T-helper 22 cell (primary cell): ENCODE data around the gene OR9Q2.
"Not testable (repeated sequence)": the region's sequence is repeated elsewhere in the genome, so short reads cannot be mapped to it uniquely, and the experiment has no call there.

Experiments used
- DNase-seq: peaks from one replicate; pipeline ENCODE4 v3.0.0-alpha.2; 2020; ENCODE audit warnings: low read depth

The OR9Q2 gene, protein sequence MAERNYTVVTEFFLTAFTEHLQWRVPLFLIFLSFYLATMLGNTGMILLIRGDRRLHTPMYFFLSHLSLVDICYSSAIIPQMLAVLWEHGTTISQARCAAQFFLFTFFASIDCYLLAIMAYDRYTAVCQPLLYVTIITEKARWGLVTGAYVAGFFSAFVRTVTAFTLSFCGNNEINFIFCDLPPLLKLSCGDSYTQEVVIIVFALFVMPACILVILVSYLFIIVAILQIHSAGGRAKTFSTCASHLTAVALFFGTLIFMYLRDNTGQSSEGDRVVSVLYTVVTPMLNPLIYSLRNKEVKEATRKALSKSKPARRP

DNA sequence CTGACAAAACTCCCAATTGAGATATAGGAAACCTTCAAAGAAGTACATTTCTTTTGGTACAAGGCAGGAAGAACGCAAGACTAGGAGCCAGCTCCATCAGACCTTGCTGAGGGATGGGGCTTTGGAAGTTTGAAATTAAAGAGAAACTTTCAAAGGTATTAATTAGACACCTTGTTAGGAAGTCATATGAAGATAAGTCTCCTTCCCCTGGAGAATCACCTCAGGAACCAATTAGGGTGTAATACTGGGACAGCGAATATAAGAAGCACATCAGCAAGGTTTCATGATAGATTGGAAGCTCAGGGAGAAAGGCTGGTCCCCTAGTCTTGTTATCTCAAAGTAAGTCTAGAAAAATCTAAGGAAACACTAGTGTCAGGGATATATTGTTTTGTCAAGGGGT is at the start of gene OR9Q2:
OR9Q2 (plus strand) TSS at position 301 of the 400 bp plus-strand sequence. CDS start 1,421 bp downstream, outside the sequence.
- DNase-seq, result no peak

DNA sequence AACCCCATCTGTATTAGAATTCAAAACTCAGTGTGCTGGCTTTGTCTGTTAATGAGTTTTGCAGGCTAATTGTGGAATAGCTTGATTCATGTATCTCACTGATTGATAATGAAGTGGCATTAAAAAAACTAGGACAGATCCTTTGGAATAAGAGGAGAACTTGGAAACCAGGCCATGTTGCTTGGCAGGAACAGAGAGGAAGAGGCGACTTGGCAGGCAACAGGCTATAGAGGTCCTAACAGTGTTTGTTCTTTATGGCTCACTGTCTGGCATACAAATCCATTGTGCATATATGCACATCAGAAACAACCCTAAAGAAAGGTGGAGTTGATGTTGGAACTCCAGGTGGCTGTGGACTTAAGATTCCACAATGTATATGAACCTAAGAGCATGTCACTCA is 46.1 kb upstream of the OR9Q2 start:
- DNase-seq, result no peak

DNA sequence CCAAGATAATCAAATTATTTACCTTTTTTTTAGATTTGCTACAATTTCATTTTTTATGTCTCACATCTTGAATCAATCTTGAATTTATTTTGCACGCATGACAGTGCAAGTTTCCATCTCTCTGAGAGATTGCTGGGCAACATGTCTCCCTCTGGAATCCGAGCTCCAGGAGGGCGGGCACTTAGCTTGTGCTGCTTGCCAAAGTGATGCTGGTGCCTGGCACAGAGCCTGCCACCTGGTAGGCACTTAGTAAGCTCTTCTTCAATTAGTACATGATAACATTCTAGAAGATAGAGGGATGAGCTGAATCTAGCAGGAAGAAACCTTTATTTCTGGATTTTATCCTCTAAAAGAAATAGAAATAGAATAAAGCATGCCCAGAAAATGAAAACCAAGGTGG is 36.1 kb upstream of the OR9Q2 start:
- no peak for DNase-seq

DNA sequence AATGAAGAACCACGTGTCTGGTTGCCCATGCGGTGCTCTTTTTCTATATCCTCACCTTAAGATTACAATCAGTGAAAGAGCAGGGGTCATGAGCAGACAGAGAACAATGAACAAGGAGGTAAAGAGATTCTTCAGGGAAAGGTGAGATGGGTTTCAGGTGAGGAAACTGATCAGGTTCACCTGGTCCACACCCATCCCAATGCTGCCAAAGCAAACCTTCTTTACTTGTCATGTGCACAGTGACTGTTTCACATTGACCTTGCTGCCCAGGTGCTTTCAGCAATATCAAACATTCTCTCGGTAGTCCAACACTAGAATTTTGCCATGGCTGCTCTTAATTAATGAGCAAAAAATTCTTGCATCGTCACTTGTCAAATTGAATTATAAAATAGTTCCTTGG is 24.5 kb upstream of the OR9Q2 start:
- no peak for DNase-seq

DNA sequence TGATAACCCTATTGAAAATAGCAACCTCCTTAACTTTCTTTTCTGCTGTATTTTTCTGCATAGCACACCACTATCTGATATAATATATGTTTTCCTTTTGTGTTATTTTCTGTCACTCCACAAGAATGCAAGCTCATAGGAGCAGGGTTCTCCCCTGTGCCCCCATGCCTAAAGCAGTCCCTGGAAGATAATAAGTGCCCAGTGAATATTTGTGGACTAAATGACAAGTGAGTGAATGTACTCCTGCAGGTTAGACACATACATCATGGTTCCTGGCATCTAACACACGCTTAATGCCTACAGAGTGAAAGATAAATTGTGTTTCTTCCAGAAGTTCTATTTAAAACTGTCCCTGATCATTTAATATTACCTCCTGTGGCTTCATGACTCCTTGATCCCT is 23.9 kb upstream of the OR9Q2 start:
- DNase-seq, result no peak

DNA sequence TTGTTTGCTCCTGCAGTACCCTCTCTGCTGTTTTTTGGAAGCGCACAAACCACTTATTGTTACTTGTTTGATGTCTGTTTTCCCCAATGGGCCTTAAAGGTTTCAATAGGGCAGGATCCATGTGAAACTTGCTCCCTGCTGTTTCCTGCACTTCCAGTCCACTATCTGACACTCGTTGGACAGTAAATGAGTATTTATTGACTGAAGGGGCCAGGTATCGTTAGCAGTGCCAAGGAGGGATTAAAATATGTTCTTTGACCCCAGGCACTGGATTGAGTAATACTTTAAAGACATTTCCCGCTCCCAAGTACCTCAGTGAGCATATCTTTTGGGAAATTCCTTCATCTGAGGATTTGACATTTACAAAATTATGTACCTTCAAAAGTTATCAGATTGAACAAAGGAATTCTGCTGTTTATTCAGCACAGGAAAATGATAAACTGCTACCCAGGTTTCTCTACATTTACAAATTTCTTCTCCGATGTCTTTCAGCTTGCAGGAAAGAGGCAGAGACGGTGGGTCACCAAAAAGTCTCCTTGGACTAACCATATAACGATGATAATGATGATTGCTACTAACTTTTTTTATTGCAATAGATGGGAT is 23.3 kb upstream of the OR9Q2 start:
- DNase-seq, result no peak

DNA sequence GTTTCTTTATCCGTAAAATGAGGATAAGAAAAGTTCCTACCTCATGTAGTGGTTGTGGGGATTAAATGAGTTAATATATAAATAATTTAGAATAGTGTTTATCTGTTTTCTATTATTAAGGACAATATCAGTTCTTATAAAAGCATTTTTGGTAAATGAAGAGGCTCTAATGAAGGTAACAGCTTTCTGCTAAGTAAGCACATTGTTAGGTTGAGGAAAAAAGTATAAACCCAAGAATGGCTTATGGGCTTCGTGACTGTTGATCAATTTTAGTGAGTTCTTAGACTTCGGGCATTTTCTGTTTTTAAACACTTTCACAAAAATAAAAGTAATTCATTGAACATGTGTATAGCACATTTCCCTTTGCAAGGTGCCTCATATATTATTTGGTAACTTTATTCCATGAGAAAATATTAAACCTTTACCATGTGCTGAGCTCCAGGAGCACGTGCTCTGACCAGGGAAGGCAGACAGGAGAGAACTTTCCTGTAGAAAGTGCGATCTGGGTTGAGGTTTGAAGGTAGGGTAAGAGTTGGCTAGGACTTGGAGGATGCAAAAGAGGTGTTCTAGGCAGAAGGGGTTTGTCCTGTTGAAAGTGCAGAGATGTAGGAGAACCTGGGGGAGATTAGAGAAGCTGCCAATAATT is 11.3 kb upstream of the OR9Q2 start:
- no peak for DNase-seq

DNA sequence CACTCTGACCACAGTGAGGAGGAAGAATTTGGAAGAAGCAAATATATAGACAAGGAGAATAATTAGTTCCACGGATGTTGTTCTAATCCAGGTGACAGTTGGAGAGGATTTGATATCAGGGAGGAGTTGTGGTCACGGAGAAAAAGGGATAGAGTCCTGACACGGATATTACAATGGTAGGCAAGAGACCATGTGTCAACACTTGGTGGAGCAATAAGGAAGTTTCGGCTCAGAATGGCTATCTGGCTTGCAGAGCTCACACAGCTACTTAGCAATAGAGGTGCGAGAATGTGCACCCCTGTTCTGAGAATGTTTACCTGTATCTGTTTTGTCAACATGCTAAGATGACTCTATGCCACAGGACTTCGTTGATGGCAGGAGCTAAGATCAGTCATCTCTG is 10.4 kb upstream of the OR9Q2 start:
- no peak for DNase-seq

DNA sequence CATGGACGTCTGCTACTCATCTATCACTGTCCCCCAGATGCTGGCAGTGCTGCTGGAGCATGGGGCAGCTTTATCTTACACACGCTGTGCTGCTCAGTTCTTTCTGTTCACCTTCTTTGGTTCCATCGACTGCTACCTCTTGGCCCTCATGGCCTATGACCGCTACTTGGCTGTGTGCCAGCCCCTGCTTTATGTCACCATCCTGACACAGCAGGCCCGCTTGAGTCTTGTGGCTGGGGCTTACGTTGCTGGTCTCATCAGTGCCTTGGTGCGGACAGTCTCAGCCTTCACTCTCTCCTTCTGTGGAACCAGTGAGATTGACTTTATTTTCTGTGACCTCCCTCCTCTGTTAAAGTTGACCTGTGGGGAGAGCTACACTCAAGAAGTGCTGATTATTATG is 9.2 kb upstream of the OR9Q2 start:
- no peak for DNase-seq

DNA sequence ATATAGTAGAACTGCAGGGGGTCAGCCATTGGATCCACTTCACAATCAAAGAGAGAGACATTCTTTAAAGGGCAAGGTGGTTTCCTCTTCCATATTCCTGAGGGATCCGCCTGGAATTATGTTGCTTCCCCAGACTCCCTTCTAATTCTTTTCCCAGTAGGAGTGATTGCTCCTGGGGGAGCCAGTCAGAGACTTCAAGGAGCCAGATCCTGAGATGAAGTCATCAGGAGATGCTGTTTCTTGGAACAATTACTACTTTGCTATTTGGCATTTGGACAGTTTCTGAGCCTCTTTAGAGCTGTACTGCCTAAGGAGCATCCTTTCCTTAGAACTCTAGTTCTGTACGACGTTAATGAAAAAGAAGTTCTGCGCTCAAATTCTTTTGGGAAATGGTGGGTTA is 1.9 kb upstream of the OR9Q2 start:
- DNase-seq, result no peak

DNA sequence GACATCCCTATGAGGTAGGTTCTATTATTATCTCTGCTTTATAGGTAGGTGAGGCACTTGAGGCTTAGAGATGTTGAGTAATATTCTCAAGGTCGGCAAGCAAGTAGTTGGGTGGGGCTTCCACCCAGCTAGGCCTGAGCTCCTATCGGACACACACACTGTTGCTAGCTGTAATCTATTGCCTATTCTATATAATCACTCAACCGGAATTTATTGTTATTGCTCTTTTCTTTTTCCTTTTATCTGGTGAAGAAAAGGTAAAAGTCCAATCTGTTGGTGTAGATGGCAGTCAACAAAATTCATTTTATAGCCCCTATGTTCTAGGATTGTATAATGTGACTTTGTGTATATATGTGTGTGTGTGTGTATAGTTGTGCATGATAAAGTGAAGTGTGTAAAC is 3.4 kb downstream of the OR9Q2 start:
- DNase-seq, result no peak

DNA sequence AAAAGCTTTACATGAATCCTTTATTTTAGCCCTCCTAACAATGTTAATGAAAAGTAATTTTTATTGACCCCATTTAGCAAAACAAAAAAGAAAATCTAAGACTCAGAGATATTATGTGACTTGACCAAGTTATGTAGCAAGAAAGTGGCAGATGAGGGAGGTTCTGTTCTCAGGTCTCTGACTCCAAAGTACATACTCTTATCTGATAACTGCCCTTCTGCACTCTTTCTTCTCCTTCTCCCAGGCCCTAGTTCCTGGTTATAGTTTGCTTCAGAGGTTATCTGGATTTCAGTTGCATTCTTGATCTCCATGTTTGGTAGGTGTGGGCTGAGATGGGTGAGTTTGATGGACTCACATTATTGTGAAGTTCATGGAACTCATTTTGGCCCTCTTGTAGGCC is 4.5 kb downstream of the OR9Q2 start:
- no peak for DNase-seq

DNA sequence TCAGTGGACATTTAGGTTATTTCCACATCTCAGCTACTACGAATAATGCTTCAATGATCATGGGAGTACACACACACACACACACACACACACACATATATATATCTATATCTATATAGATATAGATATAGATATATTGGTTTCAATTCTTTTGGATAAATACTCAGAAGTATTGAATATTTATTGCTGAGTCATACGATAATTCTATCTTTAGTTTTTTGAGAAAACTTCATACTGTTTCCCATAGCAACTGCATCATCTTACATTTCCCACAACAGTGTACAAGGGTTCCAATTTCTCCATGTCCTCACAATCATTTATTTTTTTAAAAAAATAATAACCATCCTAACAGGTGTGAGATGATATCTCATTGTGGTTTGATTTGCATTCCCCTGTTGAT is 7.1 kb downstream of the OR9Q2 start:
- DNase-seq, result no peak

DNA sequence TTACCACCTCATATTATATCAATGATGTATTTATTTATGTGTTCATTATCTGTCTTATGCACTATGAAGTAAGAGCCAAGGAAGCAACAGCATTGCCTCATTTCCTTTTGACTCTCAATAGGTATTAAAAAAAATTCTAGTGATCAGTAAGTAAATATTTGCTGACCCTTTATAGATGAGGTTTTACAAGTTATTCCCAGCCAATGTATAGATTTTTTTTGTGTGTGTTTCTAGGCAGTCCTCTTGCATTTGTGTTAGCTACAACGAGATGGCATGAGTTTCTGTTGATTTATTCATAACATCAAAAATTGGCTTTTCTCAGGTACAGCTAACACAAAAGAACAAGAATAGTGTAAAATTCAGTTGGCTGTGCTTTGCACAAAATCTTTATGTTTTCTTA is 10.4 kb downstream of the OR9Q2 start:
- DNase-seq, result no peak

DNA sequence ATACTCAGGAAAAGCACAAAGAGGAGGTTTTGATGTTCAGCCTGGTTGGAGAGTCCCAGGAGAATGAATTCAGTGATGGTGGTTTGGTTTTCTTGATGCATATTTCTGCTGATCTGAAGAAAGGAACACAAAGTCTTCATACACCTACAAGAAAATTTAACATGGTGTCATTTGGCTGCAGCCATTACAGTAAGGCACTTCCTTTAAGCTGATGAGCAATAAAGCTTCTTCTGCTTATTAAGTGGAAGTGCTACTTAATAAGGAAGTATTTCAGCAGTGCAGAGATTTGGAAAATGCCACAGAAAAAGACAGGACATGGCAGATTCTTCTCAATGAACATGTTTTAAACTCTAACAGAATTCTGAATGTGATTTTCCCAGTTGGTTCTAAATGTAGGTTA is 15.2 kb downstream of the OR9Q2 start, which contains the start of gene OR1S2:
OR1S2 (minus strand) TSS at position 101 of the 400 bp plus-strand sequence; CDS start at position 101, 0 bp downstream.
- DNase-seq, result no peak

DNA sequence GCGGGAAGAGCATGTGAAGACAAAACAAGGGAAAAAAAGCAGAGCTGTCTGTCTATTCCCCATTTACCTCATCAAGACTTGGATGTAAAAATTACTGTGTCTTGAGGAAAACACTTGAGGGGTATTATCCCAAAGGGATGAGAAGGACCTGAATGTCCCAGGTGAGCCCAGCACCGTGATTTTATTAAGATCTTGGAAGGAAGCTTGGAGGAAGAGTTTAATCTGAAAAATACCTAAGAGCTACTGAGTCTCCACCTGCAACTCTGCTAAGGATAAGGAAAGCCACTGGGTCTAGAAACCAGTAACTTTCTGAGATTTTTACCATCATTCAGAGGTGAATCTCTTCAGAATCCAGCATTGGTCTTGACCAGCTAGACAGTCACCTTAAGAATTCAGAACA is 23.6 kb downstream of the OR9Q2 start, which contains the start of gene OR1S1:
OR1S1 (plus strand) TSS at position 301 of the 400 bp plus-strand sequence.
- DNase-seq, result not testable (repeated sequence)

DNA sequence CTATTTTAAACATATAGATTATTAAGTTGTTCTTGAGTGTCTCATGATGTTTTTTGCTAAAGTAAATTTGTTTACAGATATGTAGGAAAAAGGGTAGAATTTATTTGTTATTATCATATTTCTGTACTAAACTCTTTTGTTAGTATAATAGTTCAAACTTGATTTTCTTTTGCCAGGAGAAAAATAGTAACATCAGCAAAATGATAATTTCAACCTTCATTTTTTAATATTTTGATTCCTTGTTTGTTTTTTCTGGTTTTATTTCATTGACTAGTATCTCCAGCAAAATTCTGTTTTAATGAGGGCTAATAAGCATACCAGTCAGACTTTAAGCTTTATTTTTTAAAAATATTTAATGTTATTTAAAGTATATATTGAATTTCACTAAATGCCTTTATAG is 27.6 kb downstream of the OR9Q2 start:
- no peak for DNase-seq

DNA sequence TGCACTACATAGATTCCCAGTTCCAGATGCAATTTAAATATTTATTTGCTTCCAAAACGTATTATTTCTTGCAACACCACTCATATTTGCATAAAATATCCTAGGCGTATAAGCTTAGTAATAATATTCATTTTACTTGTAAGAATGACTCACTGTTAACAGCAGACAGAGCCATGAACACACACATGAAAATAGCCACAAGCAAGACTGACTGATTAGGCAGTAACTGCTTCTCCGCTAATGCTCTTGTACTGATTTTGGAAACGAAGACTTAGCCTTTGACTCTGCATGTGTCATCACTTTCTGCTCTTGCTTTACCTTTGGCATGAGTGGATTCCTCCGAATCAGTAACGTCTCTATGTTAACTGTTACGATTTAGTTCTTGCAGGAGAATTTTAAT is 33.9 kb downstream of the OR9Q2 start:
- no peak for DNase-seq

DNA sequence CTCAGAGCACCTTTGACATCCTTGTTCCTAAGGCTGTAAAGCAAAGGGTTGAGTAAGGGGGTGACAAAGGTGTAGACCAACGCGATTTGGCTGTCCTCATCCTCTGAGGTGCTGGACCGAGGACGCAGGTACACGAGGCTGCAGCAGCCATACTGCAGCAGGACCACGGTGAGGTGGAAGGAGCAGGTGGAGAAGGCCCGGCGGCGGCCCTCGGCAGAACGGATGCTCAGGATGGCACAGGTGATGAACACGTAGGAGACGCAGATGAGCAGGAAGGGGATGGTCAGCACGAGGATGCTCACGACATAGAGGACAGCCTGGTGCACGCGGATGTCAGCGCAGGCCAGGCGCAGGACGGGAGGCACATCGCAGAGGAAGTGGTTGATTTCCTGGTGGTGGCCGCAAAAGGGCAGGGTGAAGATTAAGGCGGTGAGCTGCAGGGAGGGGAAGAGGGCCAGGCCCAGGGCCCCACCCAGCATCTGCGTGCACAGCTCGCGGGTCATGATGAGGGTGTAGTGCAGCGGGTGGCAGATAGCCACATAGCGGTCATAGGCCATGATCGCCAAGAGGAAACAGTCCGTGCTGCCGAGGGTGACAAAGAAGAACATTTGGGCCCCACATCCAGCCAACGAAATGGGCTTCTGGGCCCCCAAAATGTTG is 39.2 kb downstream of the OR9Q2 start:
- no peak for DNase-seq
